Duodenal mucosa (tissue), 2 donors: ENCODE measurements around the gene ARHGAP40.

Experiments
- H3K27ac ChIP-seq: one replicate; pipeline ENCODE4 v1.7.0; 2013; ENCODE audit warnings: low read depth, low read length
- H3K27me3 ChIP-seq, 2 donors: one replicate each; pipeline ENCODE4 v1.7.0; 2013; ENCODE audit warnings: low read length in 2 of 2, control low read depth in 1 of 2; ENCODE audit not compliant: insufficient read depth in 2 of 2, control insufficient read depth in 1 of 2
- H3K36me3 ChIP-seq, 2 donors: one replicate each; pipeline ENCODE4 v1.7.0; 2013; ENCODE audit warnings: low read length in 2 of 2, control low read depth in 1 of 2; ENCODE audit not compliant: insufficient read depth in 2 of 2, control insufficient read depth in 1 of 2
- H3K4me1 ChIP-seq, 2 donors: one replicate each; pipeline ENCODE4 v1.7.0; 2013; ENCODE audit warnings: low read length in 2 of 2, control low read depth in 1 of 2; ENCODE audit not compliant: insufficient read depth in 2 of 2, control insufficient read depth in 1 of 2
- H3K4me3 ChIP-seq, 2 donors: one replicate each; pipeline ENCODE4 v1.7.0; 2013; ENCODE audit warnings: low read length in 2 of 2, low read depth in 1 of 2
- H3K9ac ChIP-seq, 2 donors: one replicate each; pipeline ENCODE4 v1.7.0; 2013; ENCODE audit warnings: low read length in 2 of 2, low read depth in 1 of 2
- H3K9me3 ChIP-seq, 2 donors: one replicate each; pipeline ENCODE4 v1.7.0; 2013; ENCODE audit warnings: low read length in 2 of 2, control low read depth in 1 of 2; ENCODE audit not compliant: control insufficient read depth in 1 of 2

The ARHGAP40 gene

DNA sequence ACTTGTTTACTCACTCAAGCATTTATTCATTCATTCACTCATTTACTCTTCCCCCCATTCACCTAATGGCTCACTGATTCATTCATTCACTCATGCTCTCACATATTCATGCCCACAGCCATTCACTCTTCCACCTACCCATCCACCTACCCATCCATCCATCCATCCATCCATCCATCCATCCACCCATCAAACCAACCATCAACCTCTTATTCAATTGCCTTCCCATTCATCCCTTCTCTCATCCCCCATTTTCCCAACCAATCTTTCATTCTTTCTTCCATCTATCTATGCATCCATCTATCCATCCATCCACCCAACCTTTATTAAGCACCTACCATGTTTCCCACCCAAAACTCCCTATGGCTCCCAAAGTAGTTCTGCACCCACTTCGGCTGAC, 1.6 kb upstream of the ARHGAP40 start:
- H3K27ac ChIP-seq: no peak overlapping the region
- no peak overlapping the region for H3K9ac ChIP-seq
- no peaks in the 10 kb centered on the region for H3K4me1 ChIP-seq
- no peak overlapping the region for H3K4me3 ChIP-seq
- no peaks in the 10 kb centered on the region for H3K9me3 ChIP-seq
- H3K36me3 ChIP-seq: no peaks in the 10 kb centered on the region
- peaks cover 35 to 45% of the 10 kb centered on the region in 2 donors for H3K27me3 ChIP-seq

GRCh38 chr20:38602185-38602581, 574 bp downstream of the ARHGAP40 start:
- Histone ChIP-seq H3K9ac (no peak overlapping the region), H3K27ac (no peak overlapping the region), H3K36me3 (no peaks in the 10 kb centered on the region), H3K9me3 (no peaks in the 10 kb centered on the region), H3K4me1 (no peaks in the 10 kb centered on the region), H3K4me3 (no peak overlapping the region), H3K27me3 (peaks cover 44 to 45% of the 10 kb centered on the region in 2 donors)

GRCh38 chr20:38603286-38603685, 1.7 kb downstream of the ARHGAP40 start:
- H3K9me3 ChIP-seq: no peaks in the 10 kb centered on the region
- H3K4me1 ChIP-seq: no peaks in the 10 kb centered on the region
- H3K27me3 ChIP-seq: peaks cover 48% of the 10 kb centered on the region in 2 donors
- no peak overlapping the region for H3K4me3 ChIP-seq
- H3K9ac ChIP-seq: no peak overlapping the region
- H3K27ac ChIP-seq: no peak overlapping the region
- no peaks in the 10 kb centered on the region for H3K36me3 ChIP-seq

DNA sequence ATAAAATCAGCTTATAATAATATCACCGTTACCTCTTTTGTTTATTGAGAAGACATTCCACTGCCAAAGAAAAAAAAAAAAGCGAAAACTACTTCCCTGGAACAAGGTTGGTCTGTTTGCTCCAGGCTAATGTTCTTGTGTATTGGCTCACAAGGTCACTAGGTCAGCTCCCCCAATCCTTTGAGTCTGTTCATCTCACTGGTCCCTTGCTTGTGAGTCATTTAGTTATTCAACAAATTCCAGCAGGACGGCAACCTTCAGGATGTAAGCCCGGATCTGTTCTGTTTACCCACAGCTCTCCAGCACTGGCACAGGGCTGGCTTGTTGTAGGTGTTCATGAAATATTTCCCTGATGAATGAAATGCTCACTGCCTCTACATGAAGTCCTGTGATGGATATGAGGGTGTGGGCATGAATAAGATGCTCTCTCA, 3.3 kb downstream of the ARHGAP40 start:
- Histone ChIP-seq H3K9me3 (no peaks in the 10 kb centered on the region), H3K36me3 (no peaks in the 10 kb centered on the region), H3K9ac (no peak overlapping the region), H3K27ac (no peak overlapping the region), H3K27me3 (peaks cover 41 to 47% of the 10 kb centered on the region in 2 donors), H3K4me3 (no peak overlapping the region), H3K4me1 (no peaks in the 10 kb centered on the region)

GRCh38 chr20:38607351-38607750, 5.7 kb downstream of the ARHGAP40 start:
- Histone ChIP-seq H3K27me3 (peaks cover 17 to 24% of the 10 kb centered on the region in 2 donors), H3K9ac (no peak overlapping the region), H3K27ac (no peak overlapping the region), H3K4me1 (no peaks in the 10 kb centered on the region), H3K9me3 (no peaks in the 10 kb centered on the region), H3K4me3 (no peak overlapping the region), H3K36me3 (no peaks in the 10 kb centered on the region)

- H3K4me3 ChIP-seq: no peak overlapping the region
- no peaks in the 10 kb centered on the region for H3K4me1 ChIP-seq
- no peak overlapping the region for H3K27ac ChIP-seq
- H3K9ac ChIP-seq: no peak overlapping the region
- no peaks in the 10 kb centered on the region for H3K36me3 ChIP-seq
- no peaks in the 10 kb centered on the region for H3K9me3 ChIP-seq
- H3K27me3 ChIP-seq: peaks cover 12 to 24% of the 10 kb centered on the region in 2 donors
These were observed 6.6 kb downstream of the ARHGAP40 start for GRCh38 chr20:38608188-38608587.

- no peak overlapping the region for H3K27ac ChIP-seq
- no peaks in the 10 kb centered on the region for H3K36me3 ChIP-seq
- H3K9ac ChIP-seq: no peak overlapping the region
- H3K27me3 ChIP-seq: peaks cover 4 to 15% of the 10 kb centered on the region in 2 donors
- no peak overlapping the region for H3K4me3 ChIP-seq
- no peaks in the 10 kb centered on the region for H3K9me3 ChIP-seq
- H3K4me1 ChIP-seq: no peaks in the 10 kb centered on the region
These were observed 8.2 kb downstream of the ARHGAP40 start for GRCh38 chr20:38609815-38610214.

GRCh38 chr20:38610521-38610920, 8.9 kb downstream of the ARHGAP40 start:
- no peaks in the 10 kb centered on the region for H3K9me3 ChIP-seq
- H3K4me1 ChIP-seq: no peaks in the 10 kb centered on the region
- H3K4me3 ChIP-seq: no peak overlapping the region
- no peaks in the 10 kb centered on the region for H3K36me3 ChIP-seq
- H3K27me3 ChIP-seq: peaks cover 4 to 8% of the 10 kb centered on the region in 2 donors
- H3K9ac ChIP-seq: no peak overlapping the region
- no peak overlapping the region for H3K27ac ChIP-seq

- Histone ChIP-seq H3K4me1 (no peaks in the 10 kb centered on the region), H3K9ac (no peak overlapping the region), H3K27ac (no peak overlapping the region), H3K36me3 (no peaks in the 10 kb centered on the region), H3K9me3 (no peaks in the 10 kb centered on the region), H3K4me3 (no peak overlapping the region), H3K27me3 (peaks cover 0 to 10% of the 10 kb centered on the region in 2 donors)
These were observed 11.3 kb downstream of the ARHGAP40 start for GRCh38 chr20:38612751-38613515.

DNA sequence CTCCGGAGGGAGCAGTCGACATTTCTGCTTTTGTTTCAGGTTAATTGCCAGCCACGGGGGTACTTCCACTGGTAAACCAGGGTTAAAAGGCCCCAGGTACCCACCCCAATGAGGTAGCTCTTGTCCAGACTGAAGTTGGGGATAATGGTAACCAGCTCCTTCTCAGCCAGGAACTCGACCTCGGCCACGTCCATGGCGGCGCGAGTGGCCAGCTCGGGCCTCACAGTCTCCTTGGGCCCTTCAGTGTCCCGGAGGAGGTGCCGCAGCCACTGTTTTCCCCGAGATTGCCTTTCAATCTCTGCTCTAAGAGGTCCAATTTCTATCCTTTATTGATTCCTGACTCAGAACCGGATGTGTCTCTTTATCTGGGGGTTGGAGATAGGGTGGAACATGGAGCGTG, 13.7 kb downstream of the ARHGAP40 start:
- H3K27me3 ChIP-seq: peaks cover 3 to 10% of the 10 kb centered on the region in 2 donors
- H3K4me3 ChIP-seq: no peak overlapping the region
- H3K36me3 ChIP-seq: no peaks in the 10 kb centered on the region
- no peak overlapping the region for H3K9ac ChIP-seq
- no peaks in the 10 kb centered on the region for H3K9me3 ChIP-seq
- no peaks in the 10 kb centered on the region for H3K4me1 ChIP-seq
- H3K27ac ChIP-seq: no peak overlapping the region
